Measurements from ENCODE around the gene GID8. TPM values are rescaled to one million over a fixed set of nuclear protein-coding genes. Genes with fewer than 3 reads are reported as not detected.

GID8 gene
- total and polyA plus RNA-seq, 2 of the 13 experiments (the other 11 are each of a cell fraction or from before 2014, with no cell fraction given): 39.6 to 59.8 TPM

- TF ChIP-seq BORCS8-MEF2B (CRISPR knock-in tag; IDR thresholded peaks at IDR 0.05) (peak; percentile 34; the same call in 1 of the 2 replicates), SKIL (CRISPR knock-in tag; IDR thresholded peaks at IDR 0.05; ENCODE audit: borderline replicate concordance) (no peak; the same call in 1 of the 2 replicates), ZNF766 (CRISPR knock-in tag; IDR thresholded peaks at IDR 0.05; ENCODE audit: borderline replicate concordance) (0 out of 2 replicates have a peak, but pooled peaks have one; percentile 8), XBP1 (CRISPR knock-in tag; IDR thresholded peaks at IDR 0.05) (no peak), HNRNPUL1 (IDR thresholded peaks at IDR 0.05; ENCODE audit: low read depth, low read length) (no peak), ZNF772 (CRISPR knock-in tag; IDR thresholded peaks at IDR 0.05) (peak; percentile 92), ZNF232 (CRISPR knock-in tag; IDR thresholded peaks at IDR 0.05; ENCODE audit: borderline replicate concordance) (peak; percentile 84), MAZ (IDR thresholded peaks at IDR 0.05; ENCODE audit: borderline replicate concordance, low read depth, low read length) (no peak), MAZ (CRISPR knock-in tag; IDR thresholded peaks at IDR 0.05; ENCODE audit: low read depth) (peak; percentile 82), ZNF572 (CRISPR knock-in tag; IDR thresholded peaks at IDR 0.05) (no peak; the same call in 1 of the 2 replicates), SMAD9 (CRISPR knock-in tag; IDR thresholded peaks at IDR 0.05) (0 out of 2 replicates have a peak, but pooled peaks have one; percentile 24), IRF9 (CRISPR knock-in tag; IDR thresholded peaks at IDR 0.05; ENCODE audit: borderline replicate concordance) (0 out of 2 replicates have a peak, but pooled peaks have one; percentile 9), PBX3 (CRISPR knock-in tag; IDR thresholded peaks at IDR 0.05; ENCODE audit: borderline replicate concordance) (peak; percentile 42; the same call in 1 of the 2 replicates), MYC (CRISPR knock-in tag; IDR thresholded peaks at IDR 0.05; ENCODE audit: borderline replicate concordance) (peak; percentile 27; the same call in 1 of the 2 replicates), HOXA3 (CRISPR knock-in tag; IDR thresholded peaks at IDR 0.05) (peak; percentile 38; the same call in 1 of the 2 replicates), MTF1 (CRISPR knock-in tag; IDR thresholded peaks at IDR 0.05) (0 out of 2 replicates have a peak, but pooled peaks have one; percentile 56), CBX1 (IDR thresholded peaks at IDR 0.05; ENCODE audit: low read depth) (peak; percentile 23), ZEB1 (IDR thresholded peaks at IDR 0.05; ENCODE audit: insufficient replicate concordance, low read depth) (peak; percentile 36), GLI4 (CRISPR knock-in tag; IDR thresholded peaks at IDR 0.05; ENCODE audit: borderline replicate concordance) (0 out of 2 replicates have a peak, but pooled peaks have one; percentile 76)
- TF ChIP-seq, protein P1, sequence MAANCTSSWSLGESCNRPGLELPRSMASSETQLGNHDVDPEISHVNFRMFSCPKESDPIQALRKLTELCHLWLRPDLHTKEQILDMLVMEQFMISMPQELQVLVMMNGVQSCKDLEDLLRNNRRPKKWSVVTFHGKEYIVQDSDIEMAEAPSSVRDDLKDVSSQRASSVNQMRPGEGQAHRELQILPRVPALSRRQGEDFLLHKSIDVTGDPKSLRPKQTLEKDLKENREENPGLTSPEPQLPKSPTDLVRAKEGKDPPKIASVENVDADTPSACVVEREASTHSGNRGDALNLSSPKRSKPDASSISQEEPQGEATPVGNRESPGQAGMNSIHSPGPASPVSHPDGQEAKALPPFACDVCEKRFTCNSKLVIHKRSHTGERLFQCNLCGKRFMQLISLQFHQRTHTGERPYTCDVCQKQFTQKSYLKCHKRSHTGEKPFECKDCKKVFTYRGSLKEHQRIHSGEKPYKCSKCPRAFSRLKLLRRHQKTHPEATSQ (CRISPR knock-in tag; IDR thresholded peaks at IDR 0.05; ENCODE audit: borderline replicate concordance): 0 out of 2 replicates have a peak, but pooled peaks have one; percentile 65
- TF ChIP-seq, protein P2, sequence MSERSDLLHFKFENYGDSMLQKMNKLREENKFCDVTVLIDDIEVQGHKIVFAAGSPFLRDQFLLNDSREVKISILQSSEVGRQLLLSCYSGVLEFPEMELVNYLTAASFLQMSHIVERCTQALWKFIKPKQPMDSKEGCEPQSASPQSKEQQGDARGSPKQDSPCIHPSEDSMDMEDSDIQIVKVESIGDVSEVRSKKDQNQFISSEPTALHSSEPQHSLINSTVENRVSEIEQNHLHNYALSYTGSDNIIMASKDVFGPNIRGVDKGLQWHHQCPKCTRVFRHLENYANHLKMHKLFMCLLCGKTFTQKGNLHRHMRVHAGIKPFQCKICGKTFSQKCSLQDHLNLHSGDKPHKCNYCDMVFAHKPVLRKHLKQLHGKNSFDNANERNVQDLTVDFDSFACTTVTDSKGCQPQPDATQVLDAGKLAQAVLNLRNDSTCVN (CRISPR knock-in tag; IDR thresholded peaks at IDR 0.05; ENCODE audit: borderline replicate concordance): 0 out of 2 replicates have a peak, but pooled peaks have one; percentile 39
Measured at GRCh38 chr20:62968378-62969178, 30.6 kb downstream of the GID8 start (continued).
